HepG2 (cell line): ENCODE measurements around the gene PUM1. TPM values are rescaled to one million over a fixed set of nuclear protein-coding genes. Genes with fewer than 3 reads are reported as not detected.

ENCODE experiments used
- ATAC-seq: fragments of 200-7000 bp; cut with Tn5 transposase; 3 replicates; pipeline ENCODE4 v1.9.1; 2020; ENCODE audit warnings: mild to moderate bottlenecking, moderate library complexity
- BruUV-seq: library from RNA; stranded (reverse); fragments of 400-500 nt; replicated peaks from 2 replicates; lab custom pipeline; 2021; lab: Mats Ljungman, UMichigan
- CTCF ChIA-PET: fragments of 300-600 bp; formaldehyde crosslinking; extraction: SDS; loops from one replicate; lab custom pipeline; 2021; ENCODE audit warnings: low total read pairs, inconsistent platforms, low intra/inter-chr PET ratio; lab: Yijun Ruan, JAX
- POLR2A ChIA-PET: fragments of 350-600 bp; sonication (Branson Sonifier 250); formaldehyde crosslinking; loops from one replicate; lab custom pipeline; 2020; ENCODE audit warnings: antibody characterized with exemption, inconsistent platforms; lab: Yijun Ruan, JAX
- DNase-seq: peaks from one replicate; pipeline ENCODE4 v3.0.0-alpha.2; 2015; ENCODE audit warnings: low spot score
- FAIRE-seq: peaks from 3 replicates; lab custom pipeline; 2011; peaks lifted over from hg19 to GRCh38; lab: Jason Lieb, UNC
- H2AFZ ChIP-seq: one replicate; pipeline ENCODE4 v1.6.1; 2011; ENCODE audit warnings: low read length, inconsistent platforms
- H3K27ac ChIP-seq: fragments of 300-600 bp; 3 replicates; pipeline ENCODE4 v1.8.0; 2011; ENCODE audit warnings: mixed run types, mild to moderate bottlenecking, mixed read lengths, low read length, inconsistent platforms; ENCODE audit not compliant: insufficient read depth; ENCODE audit errors: extremely low read length
- H3K27me3 ChIP-seq, 2 experiments: fragments of 200-600 bp in 1 of 2; 2 replicates in 1 of 2; 3 replicates in 1 of 2; pipeline versions ENCODE4 v1.6.0 to v1.8.0; 2011; ENCODE audit warnings: low read length in 2 of 2, mild to moderate bottlenecking in 2 of 2, moderate library complexity in 2 of 2, inconsistent platforms in 1 of 2; ENCODE audit not compliant: insufficient read depth in 2 of 2, control insufficient read depth in 1 of 2
- H3K36me3 ChIP-seq, 2 experiments: fragments of 200-600 bp in 1 of 2; replicated peaks in 1 of 2; 2 replicates in 1 of 2; 3 replicates in 1 of 2; pipeline versions ENCODE4 v1.5.1 to v1.8.0; 2011; ENCODE audit warnings: low read length in 2 of 2, inconsistent platforms in 1 of 2; ENCODE audit not compliant: insufficient read depth in 2 of 2, control insufficient read depth in 1 of 2
- H3K4me1 ChIP-seq: 2 replicates; pipeline ENCODE4 v1.5.1; 2012; ENCODE audit warnings: low read length, inconsistent platforms; ENCODE audit not compliant: insufficient read depth
- H3K4me2 ChIP-seq: 2 replicates; pipeline ENCODE4 v1.6.0; 2011; ENCODE audit warnings: low read depth, low read length, inconsistent platforms
- H3K4me3 ChIP-seq, 3 experiments: fragments of 200-600 bp in 1 of 3; sonication (generic), shearing (Covaris generic) in 1 of 3; replicated peaks in 1 of 3; 2 replicates each; pipeline ENCODE4 v1.5.1; 2011 to 2016; ENCODE audit warnings: low read length in 3 of 3, inconsistent platforms in 2 of 3, low read depth in 2 of 3, mild to moderate bottlenecking in 2 of 3, control low read depth in 1 of 3, mixed read lengths in 1 of 3; ENCODE audit not compliant: insufficient read depth in 1 of 3
- H3K79me2 ChIP-seq: one replicate; pipeline ENCODE4 v1.6.1; 2011; ENCODE audit warnings: low read length, inconsistent platforms; ENCODE audit not compliant: insufficient read depth
- H3K9ac ChIP-seq: 2 replicates; pipeline ENCODE4 v1.6.0; 2011; ENCODE audit warnings: mild to moderate bottlenecking, low read depth, low read length, inconsistent platforms; ENCODE audit not compliant: insufficient read depth
- H3K9me3 ChIP-seq: 2 replicates; pipeline ENCODE4 v1.5.1; 2012; ENCODE audit warnings: mild to moderate bottlenecking, low read length
- H4K20me1 ChIP-seq: 2 replicates; pipeline ENCODE4 v1.6.0; 2011; ENCODE audit warnings: inconsistent platforms, mild to moderate bottlenecking, low read length, moderate library complexity; ENCODE audit not compliant: insufficient read depth
- NR2F2 ChIP-seq: IDR thresholded peaks from 2 replicates; pipeline ENCODE4 v1.6.1; 2012; ENCODE audit warnings: low read depth, inconsistent platforms, borderline replicate concordance
- ZBTB1 ChIP-seq: sonication (generic); formaldehyde crosslinking; IDR thresholded peaks from 2 replicates; pipeline ENCODE4 v1.4.0; 2020; ENCODE audit warnings: missing genetic modification reagents, borderline replicate concordance
- ZNF430 ChIP-seq: sonication (generic); formaldehyde crosslinking; IDR thresholded peaks from 2 replicates; pipeline ENCODE4 v1.9.0; 2021; ENCODE audit warnings: mild to moderate bottlenecking, missing genetic modification reagents
- ZNF451 ChIP-seq: sonication (generic); formaldehyde crosslinking; IDR thresholded peaks from 2 replicates; pipeline ENCODE4 v1.5.0; 2020; ENCODE audit warnings: mild to moderate bottlenecking, missing genetic modification reagents
- ZNF567 ChIP-seq: sonication (generic); formaldehyde crosslinking; IDR thresholded peaks from 2 replicates; pipeline ENCODE4 v1.8.1; 2023; ENCODE audit warnings: mild to moderate bottlenecking, missing genetic modification reagents, borderline replicate concordance
- ZNF879 ChIP-seq: sonication (generic); formaldehyde crosslinking; IDR thresholded peaks from 2 replicates; pipeline ENCODE4 v1.8.1; 2023; ENCODE audit warnings: missing genetic modification reagents
- WGBS: methylation state at CpG from one replicate; pipeline ENCODE4 v1.1.6; 2017; ENCODE audit warnings: low lambda C conversion rate; 5-methylcytosine and 5-hydroxymethylcytosine counted together
- in situ Hi-C: cut with HindIII; loops from 2 replicates; pipeline ENCODE4 v1.10.0; 2017; ENCODE audit warnings: low pct_unique_long_range_greater_than_20kb; ENCODE audit not compliant: extremely low pct_ligation_motif_present
- intact Hi-C: fragments of 100-400 bp; cut with micrococcal nuclease; formaldehyde crosslinking; loops from one replicate; pipeline ENCODE4 v1.10.0; 2022; ENCODE audit not compliant: unreplicated experiment
- polyA plus RNA-seq, 8 experiments: library from polyadenylated mRNA; depleted of rRNA in 3 of 8; stranded (reverse) in 7 of 8; unstranded in 1 of 8; fragments of >200 nt; fragmentation: Illumina TruSeq in 4 of 8; extraction: Trizol in 4 of 8; gene quantifications; 2 replicates each; pipeline versions ENCODE4 v1.2.1 to v1.2.3, GENCODE V29; 2011 to 2016; ENCODE audit warnings: low read depth in 4 of 8, missing spikeins in 1 of 8, mixed read lengths in 1 of 8; ENCODE audit not compliant: insufficient read depth in 1 of 8
- total RNA-seq, 5 experiments: library from RNA; depleted of rRNA; stranded (reverse); fragments of >200 nt; fragmentation: Illumina TruSeq; extraction: Trizol; gene quantifications; 2 replicates each; pipeline ENCODE4 v1.2.3, GENCODE V29; 2016; ENCODE audit warnings: low read depth in 1 of 5
- TF ChIP-seq, protein P1 (sequence below): sonication (generic); formaldehyde crosslinking; IDR thresholded peaks from 2 replicates; pipeline ENCODE4 v1.5.0; 2020; ENCODE audit warnings: missing genetic modification reagents
- TF ChIP-seq, protein P2 (sequence below): IDR thresholded peaks from 2 replicates; pipeline ENCODE4 v1.6.1; 2016; ENCODE audit warnings: mild to moderate bottlenecking
- TF ChIP-seq, protein P3 (sequence below): sonication (generic); formaldehyde crosslinking; IDR thresholded peaks from 2 replicates; pipeline ENCODE4 v1.5.0; 2020; ENCODE audit warnings: mild to moderate bottlenecking, missing genetic modification reagents, borderline replicate concordance

PUM1 gene
- total and polyA plus RNA-seq, 2 of the 13 experiments (the other 11 are each of a cell fraction or from before 2014, with no cell fraction given), result 64.7 to 91.0 TPM

DNA sequence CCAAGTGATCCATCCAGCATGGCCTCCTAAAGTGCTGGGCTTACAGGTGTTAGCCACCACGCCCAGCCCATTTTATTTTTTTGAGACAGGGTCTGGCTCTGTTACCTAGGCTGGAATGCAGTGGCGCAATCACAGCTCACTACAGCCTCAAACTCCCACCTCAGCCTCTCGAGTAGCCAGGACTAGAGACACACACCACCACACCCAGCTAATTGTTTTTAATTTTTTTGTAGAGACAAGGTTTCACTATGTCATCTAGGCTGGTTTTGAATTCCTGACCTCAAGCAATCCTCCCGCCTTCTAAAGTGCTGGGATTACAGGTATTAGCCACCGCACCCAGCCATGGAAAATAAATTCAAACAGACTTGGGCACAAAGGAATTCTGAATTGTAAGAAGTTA is 31.9 kb downstream of the PUM1 start (continued):
- TF ChIP-seq, protein P1, sequence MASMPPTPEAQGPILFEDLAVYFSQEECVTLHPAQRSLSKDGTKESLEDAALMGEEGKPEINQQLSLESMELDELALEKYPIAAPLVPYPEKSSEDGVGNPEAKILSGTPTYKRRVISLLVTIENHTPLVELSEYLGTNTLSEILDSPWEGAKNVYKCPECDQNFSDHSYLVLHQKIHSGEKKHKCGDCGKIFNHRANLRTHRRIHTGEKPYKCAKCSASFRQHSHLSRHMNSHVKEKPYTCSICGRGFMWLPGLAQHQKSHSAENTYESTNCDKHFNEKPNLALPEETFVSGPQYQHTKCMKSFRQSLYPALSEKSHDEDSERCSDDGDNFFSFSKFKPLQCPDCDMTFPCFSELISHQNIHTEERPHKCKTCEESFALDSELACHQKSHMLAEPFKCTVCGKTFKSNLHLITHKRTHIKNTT (CRISPR knock-in tag), result no peak

DNA sequence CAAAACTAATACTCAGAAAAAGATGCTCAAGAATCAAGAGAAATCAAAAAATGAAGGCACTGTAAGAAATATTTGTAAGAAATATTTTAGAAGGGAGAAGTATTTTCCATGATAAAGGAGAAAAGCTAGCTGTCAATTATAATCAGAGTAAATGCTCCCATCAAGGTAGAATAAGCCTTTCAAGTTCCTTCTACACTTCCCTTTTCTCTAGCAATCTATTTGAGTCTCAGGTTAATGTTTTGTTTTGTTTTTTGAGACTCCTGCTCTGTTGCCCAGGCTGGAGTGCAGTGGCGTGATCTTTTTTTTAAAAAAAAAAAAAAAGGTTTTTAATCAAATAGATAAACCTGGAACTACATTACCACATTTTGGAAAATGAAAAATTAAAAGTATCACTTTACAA is 33.3 kb downstream of the PUM1 start:
- FAIRE-seq, result no peak
- ChIA-PET POLR2A (no interaction called here), CTCF (no interaction called here)
- WGBS, result 90% methylated on average over 1 of the region's 1 CpG
- H3K36me3 ChIP-seq, result peaks cover 8 to 54% of the 10 kb centered on the region in 2 experiments
- H4K20me1 ChIP-seq, result peaks cover 97% of the 10 kb centered on the region
- no peak for ATAC-seq
- no peak for DNase-seq
- intact Hi-C loops, result no loop called here
- H3K79me2 ChIP-seq, result peaks cover 96% of the 10 kb centered on the region
- no peak overlapping the region for H3K4me3 ChIP-seq
- no peak overlapping the region for H3K4me2 ChIP-seq
- H3K4me1 ChIP-seq, result peaks cover 60% of the 10 kb centered on the region
- H3K9me3 ChIP-seq, result no peaks in the 10 kb centered on the region
- H3K27ac ChIP-seq, result no peak overlapping the region
- no TSS peak for BruUV-seq
- H3K9ac ChIP-seq, result no peak overlapping the region
- TF ChIP-seq ZNF430, result no peak
- no peak for TF ChIP-seq ZNF879 (CRISPR knock-in tag)
- no peak for TF ChIP-seq NR2F2
- TF ChIP-seq ZNF567 (CRISPR knock-in tag), result no peak
- no peak for TF ChIP-seq ZNF451
- TF ChIP-seq ZBTB1, result no peak
- TF ChIP-seq, protein P2, sequence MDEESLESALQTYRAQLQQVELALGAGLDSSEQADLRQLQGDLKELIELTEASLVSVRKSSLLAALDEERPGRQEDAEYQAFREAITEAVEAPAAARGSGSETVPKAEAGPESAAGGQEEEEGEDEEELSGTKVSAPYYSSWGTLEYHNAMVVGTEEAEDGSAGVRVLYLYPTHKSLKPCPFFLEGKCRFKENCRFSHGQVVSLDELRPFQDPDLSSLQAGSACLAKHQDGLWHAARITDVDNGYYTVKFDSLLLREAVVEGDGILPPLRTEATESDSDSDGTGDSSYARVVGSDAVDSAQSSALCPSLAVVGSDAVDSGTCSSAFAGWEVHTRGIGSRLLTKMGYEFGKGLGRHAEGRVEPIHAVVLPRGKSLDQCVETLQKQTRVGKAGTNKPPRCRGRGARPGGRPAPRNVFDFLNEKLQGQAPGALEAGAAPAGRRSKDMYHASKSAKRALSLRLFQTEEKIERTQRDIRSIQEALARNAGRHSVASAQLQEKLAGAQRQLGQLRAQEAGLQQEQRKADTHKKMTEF (CRISPR knock-in tag), result no peak
- TF ChIP-seq, protein P3, sequence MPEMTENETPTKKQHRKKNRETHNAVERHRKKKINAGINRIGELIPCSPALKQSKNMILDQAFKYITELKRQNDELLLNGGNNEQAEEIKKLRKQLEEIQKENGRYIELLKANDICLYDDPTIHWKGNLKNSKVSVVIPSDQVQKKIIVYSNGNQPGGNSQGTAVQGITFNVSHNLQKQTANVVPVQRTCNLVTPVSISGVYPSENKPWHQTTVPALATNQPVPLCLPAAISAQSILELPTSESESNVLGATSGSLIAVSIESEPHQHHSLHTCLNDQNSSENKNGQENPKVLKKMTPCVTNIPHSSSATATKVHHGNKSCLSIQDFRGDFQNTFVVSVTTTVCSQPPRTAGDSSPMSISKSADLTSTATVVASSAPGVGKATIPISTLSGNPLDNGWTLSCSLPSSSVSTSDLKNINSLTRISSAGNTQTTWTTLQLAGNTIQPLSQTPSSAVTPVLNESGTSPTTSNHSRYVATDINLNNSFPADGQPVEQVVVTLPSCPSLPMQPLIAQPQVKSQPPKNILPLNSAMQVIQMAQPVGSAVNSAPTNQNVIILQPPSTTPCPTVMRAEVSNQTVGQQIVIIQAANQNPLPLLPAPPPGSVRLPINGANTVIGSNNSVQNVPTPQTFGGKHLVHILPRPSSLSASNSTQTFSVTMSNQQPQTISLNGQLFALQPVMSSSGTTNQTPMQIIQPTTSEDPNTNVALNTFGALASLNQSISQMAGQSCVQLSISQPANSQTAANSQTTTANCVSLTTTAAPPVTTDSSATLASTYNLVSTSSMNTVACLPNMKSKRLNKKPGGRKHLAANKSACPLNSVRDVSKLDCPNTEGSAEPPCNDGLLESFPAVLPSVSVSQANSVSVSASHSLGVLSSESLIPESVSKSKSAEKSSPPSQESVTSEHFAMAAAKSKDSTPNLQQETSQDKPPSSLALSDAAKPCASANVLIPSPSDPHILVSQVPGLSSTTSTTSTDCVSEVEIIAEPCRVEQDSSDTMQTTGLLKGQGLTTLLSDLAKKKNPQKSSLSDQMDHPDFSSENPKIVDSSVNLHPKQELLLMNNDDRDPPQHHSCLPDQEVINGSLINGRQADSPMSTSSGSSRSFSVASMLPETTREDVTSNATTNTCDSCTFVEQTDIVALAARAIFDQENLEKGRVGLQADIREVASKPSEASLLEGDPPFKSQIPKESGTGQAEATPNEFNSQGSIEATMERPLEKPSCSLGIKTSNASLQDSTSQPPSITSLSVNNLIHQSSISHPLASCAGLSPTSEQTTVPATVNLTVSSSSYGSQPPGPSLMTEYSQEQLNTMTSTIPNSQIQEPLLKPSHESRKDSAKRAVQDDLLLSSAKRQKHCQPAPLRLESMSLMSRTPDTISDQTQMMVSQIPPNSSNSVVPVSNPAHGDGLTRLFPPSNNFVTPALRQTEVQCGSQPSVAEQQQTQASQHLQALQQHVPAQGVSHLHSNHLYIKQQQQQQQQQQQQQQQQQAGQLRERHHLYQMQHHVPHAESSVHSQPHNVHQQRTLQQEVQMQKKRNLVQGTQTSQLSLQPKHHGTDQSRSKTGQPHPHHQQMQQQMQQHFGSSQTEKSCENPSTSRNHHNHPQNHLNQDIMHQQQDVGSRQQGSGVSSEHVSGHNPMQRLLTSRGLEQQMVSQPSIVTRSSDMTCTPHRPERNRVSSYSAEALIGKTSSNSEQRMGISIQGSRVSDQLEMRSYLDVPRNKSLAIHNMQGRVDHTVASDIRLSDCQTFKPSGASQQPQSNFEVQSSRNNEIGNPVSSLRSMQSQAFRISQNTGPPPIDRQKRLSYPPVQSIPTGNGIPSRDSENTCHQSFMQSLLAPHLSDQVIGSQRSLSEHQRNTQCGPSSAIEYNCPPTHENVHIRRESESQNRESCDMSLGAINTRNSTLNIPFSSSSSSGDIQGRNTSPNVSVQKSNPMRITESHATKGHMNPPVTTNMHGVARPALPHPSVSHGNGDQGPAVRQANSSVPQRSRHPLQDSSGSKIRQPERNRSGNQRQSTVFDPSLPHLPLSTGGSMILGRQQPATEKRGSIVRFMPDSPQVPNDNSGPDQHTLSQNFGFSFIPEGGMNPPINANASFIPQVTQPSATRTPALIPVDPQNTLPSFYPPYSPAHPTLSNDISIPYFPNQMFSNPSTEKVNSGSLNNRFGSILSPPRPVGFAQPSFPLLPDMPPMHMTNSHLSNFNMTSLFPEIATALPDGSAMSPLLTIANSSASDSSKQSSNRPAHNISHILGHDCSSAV (CRISPR knock-in tag), result no peak
- in situ Hi-C loops, result no loop called here
- no peak overlapping the region for H2AFZ ChIP-seq
- no peaks in the 10 kb centered on the region for H3K27me3 ChIP-seq
